ENCODE data around the gene CYP39A1.
A peak's percentile ranks its signal among the peaks of the same experiment; 100 is the strongest.

CYP39A1 gene

DNA sequence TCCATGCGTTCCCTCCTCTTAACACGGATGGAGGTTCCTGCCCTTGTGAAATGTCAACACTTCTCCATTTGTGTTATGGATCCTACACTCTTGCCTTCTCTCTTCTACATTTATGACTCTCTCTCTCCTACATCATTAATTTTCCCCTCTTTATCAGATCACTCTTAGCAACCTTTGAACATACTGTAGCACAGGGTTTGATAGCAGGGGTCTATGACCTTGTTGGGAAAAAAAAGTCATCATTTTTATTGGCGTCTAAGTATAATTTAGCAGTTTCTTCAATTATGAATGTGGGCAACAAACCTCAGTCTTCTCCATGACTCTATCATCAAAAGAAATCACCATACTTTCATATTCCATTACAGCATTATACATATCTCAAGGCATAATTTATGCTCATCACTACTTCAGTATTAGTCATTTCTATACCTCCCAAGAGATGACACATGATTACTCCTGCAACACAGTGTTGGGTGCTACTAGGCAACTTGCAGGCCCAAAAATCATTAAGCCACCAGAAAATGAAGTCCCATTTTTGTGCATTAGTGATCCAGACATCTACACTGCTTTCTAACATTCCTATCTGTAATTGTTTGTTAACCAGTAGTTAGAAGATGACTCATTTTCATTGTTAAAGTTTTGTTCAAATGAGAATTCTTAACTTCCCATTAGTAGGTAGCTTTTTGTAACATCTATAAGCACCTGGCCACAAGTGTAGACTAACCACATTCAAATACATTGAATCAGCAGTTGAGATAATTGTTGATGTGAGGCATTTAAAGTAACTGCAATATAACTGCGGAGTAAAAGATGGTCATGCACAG is 9.5 kb downstream of the CYP39A1 start:
- Mint-ChIP-seq H3K27ac (ENCODE audit: low read depth) (no peak overlapping the region), H3K36me3 (ENCODE audit: insufficient read depth) (peaks cover 1% of the 10 kb centered on the region), H3K9me3 (no peaks in the 10 kb centered on the region), H3K4me1 (no peaks in the 10 kb centered on the region), H3K27me3 (peaks cover 53% of the 10 kb centered on the region), H3K4me3 (no peak overlapping the region)
- no peak for ATAC-seq (replicated peaks; ENCODE audit: extremely low read depth, poor library complexity, severe bottlenecking)
- no peak for DNase-seq (ENCODE audit: low spot score in 2 of 2)

DNA sequence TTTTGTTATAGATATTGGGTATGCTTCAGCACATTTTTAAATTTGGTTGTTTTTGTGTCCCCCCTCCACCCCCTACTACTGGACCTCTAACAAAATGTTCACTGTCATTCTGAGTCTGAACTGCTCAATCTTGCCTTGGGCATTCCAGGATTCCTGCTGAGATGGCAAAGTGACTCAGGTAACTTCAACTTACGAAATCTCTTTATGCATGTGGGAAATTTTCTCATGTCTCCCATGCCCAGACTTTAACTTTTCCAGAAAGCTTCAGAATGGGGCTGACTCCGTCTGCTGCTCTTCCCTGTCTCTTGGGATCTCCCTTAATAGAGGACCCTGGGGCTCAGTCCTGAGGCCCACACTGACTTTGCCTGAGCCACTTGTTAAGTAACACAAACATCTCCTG is 14.0 kb downstream of the CYP39A1 start:
- no peaks in the 10 kb centered on the region for H3K4me1 Mint-ChIP-seq
- H3K36me3 Mint-ChIP-seq (ENCODE audit: insufficient read depth) = peaks cover 1% of the 10 kb centered on the region
- ATAC-seq (replicated peaks; ENCODE audit: extremely low read depth, poor library complexity, severe bottlenecking) = no peak
- no peak overlapping the region for H3K4me3 Mint-ChIP-seq
- no peak overlapping the region for H3K27ac Mint-ChIP-seq (ENCODE audit: low read depth)
- peaks cover 44% of the 10 kb centered on the region for H3K27me3 Mint-ChIP-seq
- H3K9me3 Mint-ChIP-seq = no peaks in the 10 kb centered on the region
- DNase-seq (ENCODE audit: low spot score in 2 of 2) = no peak

DNA sequence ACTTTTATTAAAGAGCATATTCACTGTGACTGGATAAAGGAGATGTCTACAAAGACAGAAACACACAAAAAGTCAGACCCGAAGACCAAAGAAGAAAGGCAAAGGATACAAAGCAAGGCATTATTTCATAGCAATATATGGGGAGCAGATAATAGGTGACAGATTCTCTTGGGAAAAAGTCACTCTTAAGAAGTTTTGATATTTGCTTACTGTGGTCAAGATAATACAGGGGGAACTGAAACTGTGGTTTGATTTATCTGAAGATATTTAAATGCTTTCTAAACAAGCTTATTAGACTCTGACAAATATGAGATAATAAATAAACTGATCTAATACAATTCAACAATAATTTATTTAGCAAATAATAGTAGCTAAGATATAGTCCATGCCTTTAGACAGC is 14.7 kb downstream of the CYP39A1 start:
- H3K36me3 Mint-ChIP-seq (ENCODE audit: insufficient read depth) = peaks cover 1% of the 10 kb centered on the region
- H3K9me3 Mint-ChIP-seq = no peaks in the 10 kb centered on the region
- H3K27ac Mint-ChIP-seq (ENCODE audit: low read depth) = no peak overlapping the region
- no peak for DNase-seq (ENCODE audit: low spot score in 2 of 2)
- H3K27me3 Mint-ChIP-seq = peaks cover 40% of the 10 kb centered on the region
- H3K4me1 Mint-ChIP-seq = no peaks in the 10 kb centered on the region
- ATAC-seq (replicated peaks; ENCODE audit: extremely low read depth, poor library complexity, severe bottlenecking) = no peak
- no peak overlapping the region for H3K4me3 Mint-ChIP-seq

DNA sequence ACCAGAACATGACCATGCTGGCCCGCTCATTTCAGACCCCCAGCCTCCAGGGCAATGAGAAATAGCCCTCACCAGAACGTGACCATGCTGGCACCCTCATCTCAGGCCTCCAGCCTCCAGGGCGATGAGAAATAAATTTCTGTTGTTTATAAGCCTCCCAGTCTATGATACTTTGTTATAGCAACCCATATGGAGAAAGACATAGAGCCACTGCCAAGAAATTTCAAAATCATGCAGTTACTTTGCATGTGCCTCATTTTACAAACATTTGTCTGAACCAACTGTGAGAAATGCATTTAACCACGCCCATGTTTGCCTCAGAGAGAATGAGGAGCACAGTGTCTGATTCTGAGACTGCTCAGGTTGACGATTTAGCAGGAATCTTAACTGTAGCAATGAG is 15.5 kb downstream of the CYP39A1 start:
- DNase-seq (ENCODE audit: low spot score in 2 of 2) = no peak
- Mint-ChIP-seq H3K27me3 (peaks cover 32% of the 10 kb centered on the region), H3K36me3 (ENCODE audit: insufficient read depth) (peaks cover 1% of the 10 kb centered on the region), H3K27ac (ENCODE audit: low read depth) (no peak overlapping the region), H3K4me1 (no peaks in the 10 kb centered on the region), H3K4me3 (no peak overlapping the region), H3K9me3 (no peaks in the 10 kb centered on the region)
- ATAC-seq (replicated peaks; ENCODE audit: extremely low read depth, poor library complexity, severe bottlenecking) = no peak

DNA sequence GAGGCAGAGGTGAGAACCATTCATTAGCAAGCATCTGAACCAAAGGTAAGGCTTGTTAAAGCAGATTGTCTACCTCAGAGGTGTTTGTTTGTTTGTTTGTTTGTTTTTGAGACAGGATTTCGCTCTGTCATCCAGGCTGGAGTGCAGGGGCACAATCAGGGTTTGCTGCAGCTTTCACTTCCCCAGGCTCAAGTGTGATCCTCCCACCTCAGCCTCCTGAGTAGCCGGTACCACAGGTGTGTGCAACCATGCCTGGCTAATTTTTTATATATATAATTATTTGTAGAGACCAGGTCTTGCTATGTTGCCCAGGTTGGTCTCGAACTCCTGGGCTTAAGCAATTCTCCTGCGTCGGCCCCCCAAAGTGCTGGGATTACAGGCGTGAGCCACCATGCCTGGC is 17.2 kb downstream of the CYP39A1 start:
- Mint-ChIP-seq H3K9me3 (no peaks in the 10 kb centered on the region), H3K36me3 (ENCODE audit: insufficient read depth) (peaks cover 1% of the 10 kb centered on the region), H3K4me3 (no peak overlapping the region), H3K4me1 (no peaks in the 10 kb centered on the region), H3K27ac (ENCODE audit: low read depth) (no peak overlapping the region), H3K27me3 (peaks cover 19% of the 10 kb centered on the region)
- DNase-seq (ENCODE audit: low spot score in 2 of 2) (no peak), ATAC-seq (replicated peaks; ENCODE audit: extremely low read depth, poor library complexity, severe bottlenecking) (no peak)

DNA sequence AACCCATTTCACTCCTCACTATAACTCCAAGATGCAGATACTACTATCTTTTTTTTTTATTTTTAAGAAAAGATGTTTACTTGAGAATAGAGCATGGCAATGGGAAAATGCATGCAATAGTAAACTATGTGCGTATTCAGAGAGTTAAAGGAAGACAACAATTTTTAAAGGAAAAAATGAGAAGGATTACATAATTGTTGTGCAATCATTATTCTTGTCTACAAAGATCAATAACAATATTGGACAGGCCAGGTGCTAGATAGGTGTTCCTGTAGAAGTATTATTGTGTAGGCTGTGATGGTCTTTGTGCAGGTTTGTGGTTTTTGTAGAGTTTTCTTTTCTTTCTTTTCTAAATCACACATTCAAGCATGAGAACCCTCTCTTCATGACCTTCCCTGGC is 20.6 kb downstream of the CYP39A1 start:
- DNase-seq (ENCODE audit: low spot score in 2 of 2) = no peak
- H3K27me3 Mint-ChIP-seq = no peaks in the 10 kb centered on the region
- no peak overlapping the region for H3K4me3 Mint-ChIP-seq
- H3K9me3 Mint-ChIP-seq = no peaks in the 10 kb centered on the region
- H3K36me3 Mint-ChIP-seq (ENCODE audit: insufficient read depth) = no peaks in the 10 kb centered on the region
- no peak overlapping the region for H3K27ac Mint-ChIP-seq (ENCODE audit: low read depth)
- no peaks in the 10 kb centered on the region for H3K4me1 Mint-ChIP-seq
- ATAC-seq (replicated peaks; ENCODE audit: extremely low read depth, poor library complexity, severe bottlenecking) = no peak

DNA sequence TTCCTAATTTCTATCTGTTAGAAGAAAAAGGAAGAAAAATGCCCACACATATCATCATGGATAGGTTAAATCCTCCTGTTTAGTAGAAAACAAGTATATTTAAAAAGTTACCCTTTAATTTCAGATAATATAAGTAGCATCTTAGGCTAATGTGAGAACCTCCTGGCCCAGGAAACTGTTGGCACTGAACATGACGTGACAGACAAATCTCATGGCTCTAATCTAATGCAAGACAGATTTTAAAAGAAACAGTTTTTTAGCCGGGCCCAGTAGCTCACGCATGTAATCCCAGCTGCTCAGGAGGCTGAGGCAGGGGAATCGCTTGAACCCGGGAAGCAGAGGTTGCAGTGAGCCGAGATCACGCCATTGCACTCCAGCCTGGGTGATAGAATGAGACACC is 22.9 kb downstream of the CYP39A1 start:
- H3K9me3 Mint-ChIP-seq = no peaks in the 10 kb centered on the region
- no peaks in the 10 kb centered on the region for H3K27me3 Mint-ChIP-seq
- peaks cover 5% of the 10 kb centered on the region for H3K4me1 Mint-ChIP-seq
- H3K36me3 Mint-ChIP-seq (ENCODE audit: insufficient read depth) = no peaks in the 10 kb centered on the region
- ATAC-seq (replicated peaks; ENCODE audit: extremely low read depth, poor library complexity, severe bottlenecking) = no peak
- no peak for DNase-seq (ENCODE audit: low spot score in 2 of 2)
- H3K27ac Mint-ChIP-seq (ENCODE audit: low read depth) = no peak overlapping the region
- H3K4me3 Mint-ChIP-seq = no peak overlapping the region

DNA sequence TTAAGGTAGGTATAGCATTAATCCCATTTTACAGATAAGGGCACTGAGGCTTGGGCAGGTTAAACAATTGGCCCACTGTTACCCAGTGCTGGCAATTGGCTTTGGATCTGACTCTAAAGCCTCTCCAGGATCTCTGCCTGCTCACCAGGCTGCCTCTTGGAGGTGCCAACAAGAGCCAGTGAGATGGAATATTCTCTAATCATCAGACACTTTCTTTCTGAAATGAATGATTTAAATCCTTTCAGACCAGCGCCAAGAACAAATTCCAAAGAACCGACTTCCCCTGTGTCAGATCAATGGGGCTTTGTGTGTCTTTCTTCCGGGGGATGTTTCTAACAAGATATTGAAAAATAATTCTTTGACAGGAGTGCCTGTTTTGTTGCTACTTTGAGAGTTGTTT is 23.6 kb downstream of the CYP39A1 start:
- H3K4me3 Mint-ChIP-seq = no peak overlapping the region
- H3K4me1 Mint-ChIP-seq = peaks cover 5% of the 10 kb centered on the region
- ATAC-seq (replicated peaks; ENCODE audit: extremely low read depth, poor library complexity, severe bottlenecking) (no peak), DNase-seq (ENCODE audit: low spot score in 2 of 2) (no peak)
- no peak overlapping the region for H3K27ac Mint-ChIP-seq (ENCODE audit: low read depth)
- H3K27me3 Mint-ChIP-seq = peaks cover 5% of the 10 kb centered on the region
- no peaks in the 10 kb centered on the region for H3K9me3 Mint-ChIP-seq
- no peaks in the 10 kb centered on the region for H3K36me3 Mint-ChIP-seq (ENCODE audit: insufficient read depth)

DNA sequence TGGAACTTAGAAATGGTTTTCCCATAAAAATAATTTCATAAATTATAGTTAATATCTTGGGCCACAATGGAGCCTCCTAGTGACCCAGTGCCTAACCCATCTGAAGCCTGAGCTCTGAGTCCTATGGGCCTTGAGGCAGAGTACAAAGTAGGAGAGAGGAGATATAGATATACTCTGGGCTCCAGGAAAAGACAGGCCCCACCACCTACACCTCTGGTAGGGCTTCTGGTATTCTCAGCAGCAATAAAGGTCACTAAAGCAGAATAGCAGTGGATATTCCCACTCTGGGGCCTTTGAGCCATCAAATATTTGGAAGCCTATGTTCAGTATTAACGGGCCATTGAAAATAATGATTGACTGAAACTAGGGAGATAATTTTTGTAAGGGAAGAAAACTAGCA is 24.1 kb downstream of the CYP39A1 start:
- no peak overlapping the region for H3K27ac Mint-ChIP-seq (ENCODE audit: low read depth)
- H3K27me3 Mint-ChIP-seq = peaks cover 10% of the 10 kb centered on the region

DNA sequence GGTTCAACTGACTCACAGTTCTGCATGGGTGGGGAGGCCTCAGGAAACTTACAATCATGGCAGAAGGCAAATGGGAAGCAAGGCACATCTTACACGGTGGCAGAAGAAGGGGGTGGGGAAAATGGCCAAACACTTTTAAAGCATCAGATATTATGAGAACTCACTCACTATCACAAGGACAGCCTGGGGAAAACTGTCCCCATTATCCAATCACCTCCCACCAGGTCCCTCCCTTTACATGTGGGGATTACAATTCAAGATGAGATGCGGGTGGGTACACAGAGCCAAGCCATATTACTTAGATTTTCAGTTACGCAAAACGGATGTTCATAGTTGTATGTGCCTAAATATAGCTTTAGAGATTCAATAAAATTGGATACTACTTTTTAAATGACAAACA is 25.6 kb downstream of the CYP39A1 start:
- Mint-ChIP-seq H3K27ac (ENCODE audit: low read depth) (no peak overlapping the region), H3K4me3 (no peak overlapping the region), H3K9me3 (no peaks in the 10 kb centered on the region), H3K27me3 (peaks cover 25% of the 10 kb centered on the region), H3K36me3 (ENCODE audit: insufficient read depth) (no peaks in the 10 kb centered on the region), H3K4me1 (peaks cover 5% of the 10 kb centered on the region)
- DNase-seq (ENCODE audit: low spot score in 2 of 2) (no peak), ATAC-seq (replicated peaks; ENCODE audit: extremely low read depth, poor library complexity, severe bottlenecking) (no peak)

More for the DNA sequence above, 24.1 kb downstream of the CYP39A1 start:
- peaks cover 5% of the 10 kb centered on the region for H3K4me1 Mint-ChIP-seq
- no peak for DNase-seq (ENCODE audit: low spot score in 2 of 2)
- no peaks in the 10 kb centered on the region for H3K36me3 Mint-ChIP-seq (ENCODE audit: insufficient read depth)
- H3K9me3 Mint-ChIP-seq = no peaks in the 10 kb centered on the region
- no peak for ATAC-seq (replicated peaks; ENCODE audit: extremely low read depth, poor library complexity, severe bottlenecking)
- no peak overlapping the region for H3K4me3 Mint-ChIP-seq

DNA sequence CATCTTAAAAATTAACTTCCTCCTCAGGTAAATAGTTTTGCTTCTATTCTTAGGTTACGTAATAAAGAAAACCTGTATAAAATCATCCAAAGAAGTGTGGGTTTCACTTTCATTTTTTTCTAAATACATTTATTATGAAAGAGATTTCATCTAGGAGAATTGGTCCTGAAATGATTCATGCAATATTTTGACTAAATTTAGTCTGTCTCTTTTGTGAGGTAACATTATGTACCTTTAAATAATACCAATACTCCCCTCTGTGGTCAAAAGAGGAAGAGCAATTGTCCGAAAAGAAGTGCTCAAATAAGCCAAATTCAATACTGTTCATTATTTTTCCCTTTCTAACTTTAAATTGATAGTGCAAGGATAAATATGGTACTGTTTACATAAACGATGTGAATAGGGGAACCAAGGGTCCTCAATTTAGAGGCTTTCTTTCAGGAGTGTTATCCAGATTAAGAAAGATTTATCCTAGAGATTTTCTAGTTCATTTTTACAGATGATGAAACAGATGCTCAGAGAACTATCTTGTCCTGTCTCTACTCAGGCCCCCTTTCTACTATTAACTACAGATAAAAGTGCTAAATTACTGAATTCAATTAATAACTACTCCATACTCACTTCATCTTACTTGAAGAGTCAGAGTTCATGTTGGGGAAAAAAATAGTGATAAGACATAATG is 26.2 kb downstream of the CYP39A1 start:
- no peak overlapping the region for H3K4me3 Mint-ChIP-seq
- peaks cover 5% of the 10 kb centered on the region for H3K4me1 Mint-ChIP-seq
- DNase-seq (ENCODE audit: low spot score in 2 of 2) (no peak), ATAC-seq (replicated peaks; ENCODE audit: extremely low read depth, poor library complexity, severe bottlenecking) (no peak)
- peak overlapping the region; percentile 61 for H3K27ac Mint-ChIP-seq (ENCODE audit: low read depth)
- peaks cover 26% of the 10 kb centered on the region for H3K27me3 Mint-ChIP-seq
- no peaks in the 10 kb centered on the region for H3K9me3 Mint-ChIP-seq
- H3K36me3 Mint-ChIP-seq (ENCODE audit: insufficient read depth) = no peaks in the 10 kb centered on the region

DNA sequence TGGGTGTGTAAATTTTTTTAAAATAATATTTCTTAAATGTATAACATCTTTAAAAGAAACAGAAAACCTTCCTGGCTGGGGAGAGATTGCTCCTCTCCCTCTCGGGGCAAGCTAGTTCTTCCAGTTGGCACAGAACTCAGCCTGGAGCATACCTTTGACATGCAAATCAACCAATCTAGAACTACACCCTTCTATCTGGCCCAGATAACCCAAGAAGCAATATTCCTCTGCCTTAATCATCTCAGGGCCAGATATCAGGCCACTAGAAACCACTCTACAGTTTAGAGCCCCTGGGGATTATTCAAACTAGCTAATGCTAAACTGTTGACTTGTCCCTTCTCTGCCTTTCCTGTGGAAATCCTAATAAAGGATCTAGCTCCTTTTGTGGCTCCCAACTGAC is 33.9 kb downstream of the CYP39A1 start:
- no peaks in the 10 kb centered on the region for H3K9me3 Mint-ChIP-seq
- H3K4me1 Mint-ChIP-seq = no peaks in the 10 kb centered on the region
- ATAC-seq (replicated peaks; ENCODE audit: extremely low read depth, poor library complexity, severe bottlenecking) = no peak
- peaks cover 63% of the 10 kb centered on the region for H3K27me3 Mint-ChIP-seq
- H3K36me3 Mint-ChIP-seq (ENCODE audit: insufficient read depth) = no peaks in the 10 kb centered on the region
- no peak for DNase-seq (ENCODE audit: low spot score in 2 of 2)
- no peak overlapping the region for H3K27ac Mint-ChIP-seq (ENCODE audit: low read depth)
- H3K4me3 Mint-ChIP-seq = no peak overlapping the region

DNA sequence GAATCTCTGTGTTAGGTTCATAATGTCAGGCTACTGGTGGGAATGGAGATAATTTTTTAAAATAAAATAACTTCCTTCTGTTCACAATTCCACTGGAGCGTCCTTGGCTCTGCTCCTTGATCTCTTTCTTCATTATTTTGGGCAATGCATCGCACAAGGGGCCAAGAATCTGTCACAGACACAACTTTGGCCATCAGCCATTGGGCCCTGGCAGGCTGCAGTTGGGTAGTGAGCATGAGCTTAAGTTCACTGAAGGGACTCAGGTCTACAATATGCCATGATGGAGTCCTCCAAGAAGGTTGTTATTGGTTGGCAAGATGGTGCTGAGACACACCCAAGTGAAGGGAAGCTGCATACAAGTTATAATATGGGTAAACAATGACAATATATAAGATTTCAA is 40.0 kb downstream of the CYP39A1 start:
- DNase-seq (ENCODE audit: low spot score in 2 of 2) = no peak
- H3K36me3 Mint-ChIP-seq (ENCODE audit: insufficient read depth) = no peaks in the 10 kb centered on the region
- no peaks in the 10 kb centered on the region for H3K9me3 Mint-ChIP-seq
- H3K4me1 Mint-ChIP-seq = no peaks in the 10 kb centered on the region
- H3K27me3 Mint-ChIP-seq = peaks cover 55% of the 10 kb centered on the region
- no peak for ATAC-seq (replicated peaks; ENCODE audit: extremely low read depth, poor library complexity, severe bottlenecking)
- H3K4me3 Mint-ChIP-seq = no peak overlapping the region
- H3K27ac Mint-ChIP-seq (ENCODE audit: low read depth) = no peak overlapping the region

All from central memory CD8-positive, alpha-beta T cell (primary cell).